ENCODE results near the gene MED25. TPM values are rescaled to one million over a fixed set of nuclear protein-coding genes. Genes with fewer than 3 reads are reported as not detected.

The MED25 gene
- polyA plus RNA-seq, 3 donors, result 13.9 to 52.9 (median 18.5) TPM

DNA sequence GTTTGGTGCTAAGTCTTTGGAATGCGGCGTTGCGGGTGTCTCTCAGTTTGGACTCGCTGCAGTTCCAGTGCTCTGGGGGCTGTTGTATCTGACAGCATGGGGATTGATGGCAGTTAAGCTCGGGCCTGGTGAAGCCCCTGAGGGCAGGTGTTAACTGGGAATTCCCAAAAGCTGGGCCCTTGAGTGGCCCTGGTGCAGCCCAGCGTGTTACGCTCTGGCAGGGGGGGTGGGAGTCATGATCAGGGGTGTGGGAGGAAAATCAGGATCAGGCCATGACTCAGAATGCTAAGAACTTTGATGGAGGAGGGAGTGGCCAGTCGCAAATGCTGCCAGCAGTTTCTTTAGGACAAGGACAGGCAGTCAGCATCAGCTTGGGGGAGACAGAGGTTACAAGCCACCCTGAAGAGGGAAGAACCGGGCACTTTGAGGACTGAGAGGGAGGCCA lies 31.7 kb upstream of the MED25 start:
- no peaks in the 10 kb centered on the region for H3K9me3 ChIP-seq (replicated peaks in 1 of 2; ENCODE audit: control insufficient read depth in 1 of 2, insufficient read depth in 1 of 2, low read length in 2 of 2)
- H2AFZ ChIP-seq (ENCODE audit: insufficient read depth, low read depth, low read length, poor library complexity, severe bottlenecking), result no peak overlapping the region
- H3K4me1 ChIP-seq (ENCODE audit: control insufficient read depth in 1 of 2, insufficient read depth in 2 of 2, low read length in 2 of 2), result peaks cover 10 to 12% of the 10 kb centered on the region in 2 donors
- intact Hi-C loops (cut with micrococcal nuclease), result no loop called here
- Mint-ChIP-seq H3K27ac (peak overlapping the region in 2 of 7 donors; percentile 32 to 50), H3K9me3 (peaks cover 0 to 5% (median 0%) of the 10 kb centered on the region in 7 donors), H3K4me3 (no peak overlapping the region), H3K27me3 (ENCODE audit: low read depth in 3 of 3) (no peaks in the 10 kb centered on the region), H3K36me3 (peaks cover 80 to 97% of the 10 kb centered on the region in 2 donors), H3K4me1 (peaks cover 11% of the 10 kb centered on the region)
- no peak overlapping the region for H3K4me2 ChIP-seq (replicated peaks; ENCODE audit: extremely low read depth, low read length, poor library complexity, severe bottlenecking)
- no peak overlapping the region for H3K9ac ChIP-seq (ENCODE audit: insufficient read depth, low read length, poor library complexity, severe bottlenecking)
- no peak for TF ChIP-seq CTCF (IDR thresholded peaks at IDR 0.05)
- no peak overlapping the region for H3K4me3 ChIP-seq (replicated peaks in 1 of 3; ENCODE audit: low read depth in 2 of 3, low read length in 3 of 3)
- H3K36me3 ChIP-seq (replicated peaks in 1 of 2; ENCODE audit: control insufficient read depth in 1 of 2, insufficient read depth in 2 of 2, low read length in 2 of 2), result peaks cover 77 to 93% of the 10 kb centered on the region in 2 donors
- over 99% methylated on average over 9 of the region's 9 CpGs for WGBS (ENCODE audit: insufficient coverage)
- no peak for DNase-seq
- no peaks in the 10 kb centered on the region for H3K27me3 ChIP-seq (ENCODE audit: control insufficient read depth in 2 of 2, insufficient read depth in 2 of 2, low read length in 2 of 2)
- H3K27ac ChIP-seq (ENCODE audit: low read depth in 1 of 2, low read length in 2 of 2), result peak overlapping the region in 1 of 2 donors; percentile 11
- H3K79me2 ChIP-seq (ENCODE audit: insufficient read depth, low read length), result peaks cover 61% of the 10 kb centered on the region
- peaks cover 58% of the 10 kb centered on the region for H4K20me1 ChIP-seq (ENCODE audit: insufficient read depth, low read length)

DNA sequence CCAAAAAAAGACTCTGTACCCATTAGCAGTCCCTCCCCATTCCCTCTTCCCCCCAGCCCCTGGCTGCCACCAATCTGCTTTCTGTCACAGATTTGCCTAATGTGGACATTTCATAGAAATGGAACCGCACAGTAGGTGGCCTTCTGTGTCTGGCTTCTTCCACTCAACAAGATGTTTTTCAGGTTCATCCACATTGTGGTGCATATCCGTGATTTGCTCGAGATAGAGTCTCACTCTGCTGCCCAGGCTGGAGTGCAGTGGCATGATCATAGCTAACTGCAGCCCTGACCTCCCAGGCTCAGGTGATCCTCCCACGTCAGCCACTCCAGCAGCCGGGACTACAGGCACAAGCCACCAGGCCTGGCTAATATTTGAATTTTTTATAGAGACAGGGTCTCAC lies 30.3 kb upstream of the MED25 start:
- WGBS (ENCODE audit: insufficient coverage), result 97% methylated on average over 3 of the region's 5 CpGs
- Histone ChIP-seq H3K36me3 (replicated peaks in 1 of 2; ENCODE audit: control insufficient read depth in 1 of 2, insufficient read depth in 2 of 2, low read length in 2 of 2) (peaks cover 83 to 100% of the 10 kb centered on the region in 2 donors), H3K27me3 (ENCODE audit: control insufficient read depth in 2 of 2, insufficient read depth in 2 of 2, low read length in 2 of 2) (no peaks in the 10 kb centered on the region), H3K9me3 (replicated peaks in 1 of 2; ENCODE audit: control insufficient read depth in 1 of 2, insufficient read depth in 1 of 2, low read length in 2 of 2) (no peaks in the 10 kb centered on the region), H3K4me1 (ENCODE audit: control insufficient read depth in 1 of 2, insufficient read depth in 2 of 2, low read length in 2 of 2) (no peaks in the 10 kb centered on the region), H3K27ac (ENCODE audit: low read depth in 1 of 2, low read length in 2 of 2) (no peak overlapping the region), H2AFZ (ENCODE audit: insufficient read depth, low read depth, low read length, poor library complexity, severe bottlenecking) (no peak overlapping the region), H3K4me3 (replicated peaks in 1 of 3; ENCODE audit: low read depth in 2 of 3, low read length in 3 of 3) (no peak overlapping the region), H4K20me1 (ENCODE audit: insufficient read depth, low read length) (peaks cover 71% of the 10 kb centered on the region), H3K9ac (ENCODE audit: insufficient read depth, low read length, poor library complexity, severe bottlenecking) (no peak overlapping the region), H3K4me2 (replicated peaks; ENCODE audit: extremely low read depth, low read length, poor library complexity, severe bottlenecking) (no peak overlapping the region), H3K79me2 (ENCODE audit: insufficient read depth, low read length) (peaks cover 47% of the 10 kb centered on the region)
- TF ChIP-seq CTCF (IDR thresholded peaks at IDR 0.05), result no peak
- no peak overlapping the region for H3K4me3 Mint-ChIP-seq
- H3K9me3 Mint-ChIP-seq, result peaks cover 0 to 5% (median 0%) of the 10 kb centered on the region in 7 donors
- peaks cover 84 to 100% of the 10 kb centered on the region in 2 donors for H3K36me3 Mint-ChIP-seq
- H3K4me1 Mint-ChIP-seq, result no peaks in the 10 kb centered on the region
- intact Hi-C loops (cut with micrococcal nuclease), result no loop called here
- H3K27ac Mint-ChIP-seq, result no peak overlapping the region
- H3K27me3 Mint-ChIP-seq (ENCODE audit: low read depth in 3 of 3), result peaks cover 0 to 2% (median 0%) of the 10 kb centered on the region in 3 donors
- no peak for DNase-seq
